Calu3 (cell line): ENCODE measurements around the gene IL1B. TPM values are rescaled to one million over a fixed set of nuclear protein-coding genes. Genes with fewer than 3 reads are reported as not detected.

Experiments used
- BruUV-seq: library from RNA; stranded (reverse); fragments of 400-500 nt; replicated peaks from 2 replicates; lab custom pipeline; 2021; lab: Mats Ljungman, UMichigan
- CTCF ChIA-PET: fragments of 300-600 bp; sonication (Branson Sonifier 250); formaldehyde crosslinking; loops from one replicate; lab custom pipeline; 2022; ENCODE audit warnings: antibody characterized with exemption; lab: Charles Lee
- DNase-seq: peaks from one replicate; pipeline ENCODE4 v3.0.0; 2022
- H3K27ac Mint-ChIP-seq: one replicate; pipeline ENCODE4 v1.8.0; 2022; ENCODE audit warnings: mixed read lengths; ENCODE audit not compliant: unreplicated experiment
- H3K27me3 Mint-ChIP-seq: one replicate; pipeline ENCODE4 v1.8.0; 2022; ENCODE audit warnings: mixed read lengths; ENCODE audit not compliant: unreplicated experiment
- H3K36me3 Mint-ChIP-seq: one replicate; pipeline ENCODE4 v1.8.0; 2022; ENCODE audit warnings: mild to moderate bottlenecking, moderate library complexity, mixed read lengths; ENCODE audit not compliant: insufficient read depth, unreplicated experiment
- H3K4me1 Mint-ChIP-seq: one replicate; pipeline ENCODE4 v1.8.0; 2022; ENCODE audit warnings: mild to moderate bottlenecking, low read depth, mixed read lengths; ENCODE audit not compliant: unreplicated experiment
- H3K4me3 Mint-ChIP-seq: one replicate; pipeline ENCODE4 v1.8.0; 2022; ENCODE audit warnings: mild to moderate bottlenecking, low read depth, moderate library complexity, mixed read lengths; ENCODE audit not compliant: unreplicated experiment
- H3K9me3 Mint-ChIP-seq: one replicate; pipeline ENCODE4 v1.8.0; 2022; ENCODE audit warnings: low read depth, mixed read lengths; ENCODE audit not compliant: unreplicated experiment
- CTCF ChIP-seq: fragments of 200-600 bp; IDR thresholded peaks from one replicate; pipeline ENCODE4 v1.8.0; 2022; ENCODE audit warnings: antibody characterized with exemption; ENCODE audit not compliant: unreplicated experiment
- intact Hi-C: fragments of 100-400 bp; cut with micrococcal nuclease; formaldehyde crosslinking; loops from one replicate; pipeline ENCODE4 v1.10.0; 2022; ENCODE audit not compliant: unreplicated experiment
- total RNA-seq: library from RNA; stranded (reverse); gene quantifications from 2 replicates; pipeline ENCODE4 v1.2.3, GENCODE V29; 2022

IL1B gene
- total RNA-seq, 1 experiment from 2014 or later: 15.5 TPM

GRCh38 chr2:112807233-112807807, 29.3 kb downstream of the IL1B start:
- DNase-seq: no peak
- H3K9me3 Mint-ChIP-seq: peaks cover 14% of the 10 kb centered on the region
- H3K36me3 Mint-ChIP-seq: peaks cover 32% of the 10 kb centered on the region
- CTCF ChIA-PET: no interaction called here
- no TSS peak for BruUV-seq
- no peaks in the 10 kb centered on the region for H3K27me3 Mint-ChIP-seq
- TF ChIP-seq CTCF: no peak
- no peak overlapping the region for H3K4me3 Mint-ChIP-seq
- intact Hi-C loops: no loop called here
- H3K27ac Mint-ChIP-seq: peak overlapping the region; percentile 40
- H3K4me1 Mint-ChIP-seq: peaks cover 77% of the 10 kb centered on the region

GRCh38 chr2:112805542-112805941, 31.0 kb downstream of the IL1B start:
- Mint-ChIP-seq H3K27ac (peak overlapping the region; percentile 78), H3K36me3 (peaks cover 20% of the 10 kb centered on the region), H3K4me1 (peaks cover 64% of the 10 kb centered on the region), H3K9me3 (peaks cover 15% of the 10 kb centered on the region), H3K4me3 (no peak overlapping the region), H3K27me3 (no peaks in the 10 kb centered on the region)
- DNase-seq: no peak
- BruUV-seq: no TSS peak
- CTCF ChIA-PET: no interaction called here
- intact Hi-C loops: no loop called here
- TF ChIP-seq CTCF: no peak

GRCh38 chr2:112803691-112804521, 32.7 kb downstream of the IL1B start:
- Mint-ChIP-seq H3K4me1 (peaks cover 65% of the 10 kb centered on the region), H3K36me3 (peaks cover 20% of the 10 kb centered on the region), H3K4me3 (no peak overlapping the region), H3K27ac (peak overlapping the region; percentile 95), H3K9me3 (peaks cover 14% of the 10 kb centered on the region), H3K27me3 (no peaks in the 10 kb centered on the region)
- no TSS peak for BruUV-seq
- no peak for TF ChIP-seq CTCF
- DNase-seq: peak; percentile 53
- CTCF ChIA-PET: interaction anchor here (0.6 to 0.9 kb wide), 3 partner anchors 46 to 360 kb away, joined by 3 to 4 read pairs (median 4); no protein-coding TSS in a partner anchor
- intact Hi-C loops: loop anchor here (1.0 kb wide), 2 partner anchors 8 to 10 kb away; no protein-coding TSS in a partner anchor

GRCh38 chr2:112800881-112801583, 35.5 kb downstream of the IL1B start:
- no peak for DNase-seq
- Mint-ChIP-seq H3K4me3 (no peak overlapping the region), H3K27me3 (no peaks in the 10 kb centered on the region), H3K27ac (peak overlapping the region; percentile 53), H3K4me1 (peaks cover 69% of the 10 kb centered on the region), H3K9me3 (peaks cover 9% of the 10 kb centered on the region), H3K36me3 (peaks cover 25% of the 10 kb centered on the region)
- intact Hi-C loops: no loop called here
- TF ChIP-seq CTCF: no peak
- CTCF ChIA-PET: no interaction called here
- no TSS peak for BruUV-seq
